ENCODE data around the gene GPR180.

GPR180 gene

GRCh38 chr13:94601446-94602431, at the start of gene GPR180:
TSS of gene GPR180 (plus strand) at chr13:94601857. CDS start at chr13:94601928, 71 bp downstream.
- DNase-seq, result peak; percentile 98

GRCh38 chr13:94552095-94552494, 49.6 kb upstream of the GPR180 start:
- no peak for DNase-seq

- no peak for DNase-seq
These were observed 47.9 kb upstream of the GPR180 start for GRCh38 chr13:94553766-94554165.

- no peak for DNase-seq
These were observed 45.6 kb upstream of the GPR180 start for GRCh38 chr13:94556041-94556440.

- DNase-seq, result no peak
These were observed 45.0 kb upstream of the GPR180 start for GRCh38 chr13:94556621-94557020.

GRCh38 chr13:94557684-94558235, 43.9 kb upstream of the GPR180 start:
- DNase-seq, result no peak

- DNase-seq, result peak; percentile 6
These were observed 42.9 kb upstream of the GPR180 start for GRCh38 chr13:94558716-94559115.

GRCh38 chr13:94559222-94559795, 42.3 kb upstream of the GPR180 start:
- no peak for DNase-seq

GRCh38 chr13:94560116-94560515, 41.5 kb upstream of the GPR180 start:
- no peak for DNase-seq

- no peak for DNase-seq
These were observed 40.5 kb upstream of the GPR180 start for GRCh38 chr13:94561126-94561525.

GRCh38 chr13:94567581-94567980, 34.1 kb upstream of the GPR180 start:
- DNase-seq, result no peak

GRCh38 chr13:94568443-94568842, 33.2 kb upstream of the GPR180 start:
- no peak for DNase-seq

GRCh38 chr13:94569615-94570014, 32.0 kb upstream of the GPR180 start:
- no peak for DNase-seq

- no peak for DNase-seq
These were observed 22.6 kb upstream of the GPR180 start for GRCh38 chr13:94579063-94579462.

- no peak for DNase-seq
These were observed 17.7 kb upstream of the GPR180 start for GRCh38 chr13:94583926-94584325.

- no peak for DNase-seq
These were observed 16.0 kb upstream of the GPR180 start for GRCh38 chr13:94585543-94586101.

- DNase-seq, result no peak
These were observed 15.3 kb upstream of the GPR180 start for GRCh38 chr13:94586371-94586770.

- no peak for DNase-seq
These were observed 13.1 kb upstream of the GPR180 start for GRCh38 chr13:94588541-94588940.

GRCh38 chr13:94590744-94591143, 10.9 kb upstream of the GPR180 start:
- no peak for DNase-seq

- DNase-seq, result peak; percentile 45
These were observed 6.4 kb upstream of the GPR180 start for GRCh38 chr13:94595001-94595949.

- DNase-seq, result peak; percentile 96
These were observed 5.6 kb upstream of the GPR180 start, which contains the start of gene TGDS for GRCh38 chr13:94595950-94596574. TSS of gene TGDS (minus strand) at chr13:94596152. CDS start at chr13:94596136, 16 bp downstream.

GRCh38 chr13:94596575-94596971, 5.1 kb upstream of the GPR180 start:
- no peak for DNase-seq
